AG09319 (cell line): ENCODE results near the gene UGT1A7.
"Not testable (repeated sequence)": the region's sequence is repeated elsewhere in the genome, so short reads cannot be mapped to it uniquely, and the experiment has no call there.

Source experiments
- DNase-seq: peaks from one replicate; pipeline ENCODE4 v3.0.0-alpha.2; 2010; ENCODE audit warnings: low read depth; ENCODE audit errors: extremely low read depth
- CTCF ChIP-seq: IDR thresholded peaks from 2 replicates; pipeline ENCODE4 v1.5.1; 2011; ENCODE audit warnings: low read depth, mild to moderate bottlenecking, inconsistent platforms, low read length, moderate library complexity

The UGT1A7 gene

GRCh38 chr2:233681521-233682099 is at the start of gene UGT1A7:
Gene UGT1A7, plus strand, starts transcription at chr2:233681901. Its CDS starts 37 bp downstream, at chr2:233681938.
- no peak for TF ChIP-seq CTCF
- DNase-seq, result no peak

- DNase-seq, result not testable (repeated sequence)
Observed at GRCh38 chr2:233636306-233636705, 45.4 kb upstream of the UGT1A7 start, which contains the start of gene UGT1A10. Gene UGT1A10, plus strand, starts transcription at chr2:233636448. Its CDS starts 75 bp downstream, at chr2:233636523.

- TF ChIP-seq CTCF, result no peak
- DNase-seq, result no peak
Observed at GRCh38 chr2:233638836-233639235, 42.9 kb upstream of the UGT1A7 start.

GRCh38 chr2:233639860-233640259 is 41.8 kb upstream of the UGT1A7 start:
- no peak for TF ChIP-seq CTCF
- no peak for DNase-seq

- no peak for DNase-seq
- TF ChIP-seq CTCF, result no peak; the same call in 1 of the 2 replicates
Observed at GRCh38 chr2:233643128-233643527, 38.6 kb upstream of the UGT1A7 start.

GRCh38 chr2:233646033-233646432 is 35.7 kb upstream of the UGT1A7 start:
- DNase-seq, result not testable (repeated sequence)

GRCh38 chr2:233650981-233651380 is 30.7 kb upstream of the UGT1A7 start:
- no peak for DNase-seq
- TF ChIP-seq CTCF, result no peak

GRCh38 chr2:233651430-233651829 is 30.3 kb upstream of the UGT1A7 start:
- TF ChIP-seq CTCF, result no peak

More at GRCh38 chr2:233651430-233651829, 30.3 kb upstream of the UGT1A7 start:
- DNase-seq, result no peak
